ENCODE measurements around the gene EEF1E1.

- TF ChIP-seq, protein P1, sequence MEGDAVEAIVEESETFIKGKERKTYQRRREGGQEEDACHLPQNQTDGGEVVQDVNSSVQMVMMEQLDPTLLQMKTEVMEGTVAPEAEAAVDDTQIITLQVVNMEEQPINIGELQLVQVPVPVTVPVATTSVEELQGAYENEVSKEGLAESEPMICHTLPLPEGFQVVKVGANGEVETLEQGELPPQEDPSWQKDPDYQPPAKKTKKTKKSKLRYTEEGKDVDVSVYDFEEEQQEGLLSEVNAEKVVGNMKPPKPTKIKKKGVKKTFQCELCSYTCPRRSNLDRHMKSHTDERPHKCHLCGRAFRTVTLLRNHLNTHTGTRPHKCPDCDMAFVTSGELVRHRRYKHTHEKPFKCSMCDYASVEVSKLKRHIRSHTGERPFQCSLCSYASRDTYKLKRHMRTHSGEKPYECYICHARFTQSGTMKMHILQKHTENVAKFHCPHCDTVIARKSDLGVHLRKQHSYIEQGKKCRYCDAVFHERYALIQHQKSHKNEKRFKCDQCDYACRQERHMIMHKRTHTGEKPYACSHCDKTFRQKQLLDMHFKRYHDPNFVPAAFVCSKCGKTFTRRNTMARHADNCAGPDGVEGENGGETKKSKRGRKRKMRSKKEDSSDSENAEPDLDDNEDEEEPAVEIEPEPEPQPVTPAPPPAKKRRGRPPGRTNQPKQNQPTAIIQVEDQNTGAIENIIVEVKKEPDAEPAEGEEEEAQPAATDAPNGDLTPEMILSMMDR (IDR thresholded peaks at IDR 0.05) = no peak
- TF ChIP-seq POLR2A (IDR thresholded peaks at IDR 0.05) = no peak
These were observed 3.4 kb upstream of the EEF1E1 start for GRCh38 chr6:8105791-8106190.
